SHP77 (cell line): Measurements from ENCODE around the gene CEP120.
"Not testable (repeated sequence)": the region's sequence is repeated elsewhere in the genome, so short reads cannot be mapped to it uniquely, and the experiment has no call there.

Experiments used
- DNase-seq, 2 experiments: peaks; one replicate each; lab custom pipeline; 2025; lab: John Stamatoyannopoulos, UW

Gene CEP120

DNA sequence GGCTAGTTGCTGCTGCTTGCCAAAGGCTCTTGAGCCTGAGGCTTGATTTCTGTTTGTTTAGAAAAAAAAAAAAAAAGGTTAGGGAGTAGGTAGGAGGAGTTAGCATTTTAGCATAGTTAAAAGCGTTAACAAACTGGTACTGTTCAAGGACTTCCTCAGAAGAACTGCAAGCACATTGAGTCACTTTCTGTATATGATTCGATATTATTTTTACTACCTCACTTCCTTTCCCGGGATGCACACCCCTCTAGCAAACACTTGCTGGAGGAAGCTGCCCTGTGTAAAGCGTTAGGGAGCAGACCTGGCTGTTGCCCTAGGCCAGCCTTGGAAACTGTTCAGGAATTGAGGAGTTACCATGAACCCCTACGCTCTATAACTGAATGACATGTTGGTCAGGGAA, 15.7 kb upstream of the CEP120 start:
- no peak for DNase-seq

GRCh38 chr5:123438244-123438643, 15.0 kb upstream of the CEP120 start:
- no peak for DNase-seq

DNA sequence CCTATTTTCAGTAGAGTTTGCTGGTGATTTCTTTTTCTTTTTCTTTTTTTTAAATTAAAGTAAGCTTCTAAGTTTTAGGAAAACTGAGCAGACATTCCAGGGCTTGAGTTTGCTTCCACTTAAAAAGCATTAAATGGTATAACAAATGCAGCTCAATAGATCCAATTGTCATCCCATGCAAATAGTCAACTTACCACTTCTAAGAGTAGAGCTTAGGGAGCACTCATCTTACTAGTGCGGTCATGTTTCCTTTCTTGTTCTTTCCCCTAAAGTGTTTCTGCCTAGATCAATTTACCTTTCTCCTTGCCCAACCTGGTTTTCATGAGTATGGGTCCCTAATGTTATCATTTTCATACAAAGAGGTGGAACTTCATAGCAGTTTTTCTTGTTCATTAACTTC, 13.0 kb upstream of the CEP120 start:
- no peak for DNase-seq

DNA sequence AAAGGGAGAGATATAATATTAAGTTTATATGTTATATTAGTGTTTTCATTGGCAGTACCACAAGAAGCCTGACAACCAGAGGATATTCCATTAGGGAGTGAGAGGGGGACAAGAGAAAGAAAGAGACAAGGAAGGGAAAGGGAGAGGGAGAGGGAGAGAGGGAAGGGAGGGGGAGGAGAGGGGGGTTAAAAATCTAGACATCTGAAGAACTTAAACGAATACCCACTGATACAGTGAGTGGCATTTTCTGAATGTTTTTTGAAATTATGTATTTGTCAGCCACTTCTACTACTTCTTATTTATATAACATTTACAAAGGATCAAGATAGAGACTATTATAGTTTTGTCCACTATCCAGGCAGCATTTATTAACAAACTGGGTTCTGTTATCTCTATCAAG, 11.6 kb upstream of the CEP120 start:
- DNase-seq, result no peak

GRCh38 chr5:123433596-123433995, 10.4 kb upstream of the CEP120 start:
- no peak for DNase-seq

GRCh38 chr5:123430441-123430840, 7.2 kb upstream of the CEP120 start:
- not testable (repeated sequence) for DNase-seq

- no peak for DNase-seq
These were observed 6.8 kb upstream of the CEP120 start for GRCh38 chr5:123429993-123430392.

DNA sequence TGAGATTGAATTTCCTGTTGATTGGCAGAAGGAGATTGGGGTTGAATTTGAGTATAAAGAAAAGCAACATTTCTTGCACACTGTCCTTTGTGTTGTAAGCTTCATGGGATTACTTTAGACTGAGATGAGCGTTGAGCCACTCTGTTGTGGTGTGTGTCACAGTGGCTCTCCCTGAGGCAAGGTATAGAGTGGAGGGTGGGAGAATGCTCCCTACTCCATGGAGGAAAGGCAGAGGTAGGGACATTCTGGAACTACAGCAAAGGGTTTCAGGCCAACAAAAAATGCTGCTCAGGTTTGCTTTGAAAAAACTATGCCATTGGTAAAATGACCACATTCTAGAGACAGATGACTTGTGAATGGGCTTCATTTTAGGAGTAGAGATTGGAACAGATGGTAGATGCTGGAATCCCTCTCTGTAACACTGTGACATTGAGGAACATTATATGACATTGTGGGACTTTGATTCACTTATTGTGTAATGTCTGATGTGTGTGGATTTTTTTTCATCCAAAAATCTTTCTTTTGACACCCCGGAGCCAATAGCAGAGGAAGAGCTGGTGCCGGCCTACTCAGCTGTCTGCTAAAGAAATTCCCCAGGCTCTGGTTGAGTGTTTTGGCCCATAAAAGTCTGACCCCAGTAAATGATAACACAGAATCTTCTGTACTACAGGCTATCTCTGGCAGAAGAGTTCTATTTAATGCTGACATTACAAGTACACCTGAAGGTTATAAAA, 6.2 kb upstream of the CEP120 start:
- DNase-seq, result no peak

- no peak for DNase-seq
These were observed 5.5 kb upstream of the CEP120 start for GRCh38 chr5:123428521-123429220.

DNA sequence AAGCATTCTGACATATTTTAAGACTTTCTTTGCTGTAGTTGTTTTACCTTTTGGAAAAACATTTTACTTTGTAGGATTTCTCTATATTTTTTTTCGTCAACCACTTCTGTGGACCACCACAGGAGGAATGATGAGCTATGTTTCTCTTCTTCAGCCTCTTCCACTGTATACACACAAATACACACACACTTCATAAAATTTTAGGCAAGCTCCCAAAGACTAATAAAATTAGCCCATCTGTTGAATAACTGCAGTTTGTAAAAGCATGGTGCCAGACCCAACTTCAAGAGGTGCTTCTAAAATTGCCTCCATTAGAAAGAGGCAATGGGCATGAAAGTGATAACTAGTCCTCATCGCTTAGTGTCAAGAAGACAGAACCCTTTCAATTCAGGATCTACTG, 4.1 kb upstream of the CEP120 start:
- DNase-seq, result no peak

DNA sequence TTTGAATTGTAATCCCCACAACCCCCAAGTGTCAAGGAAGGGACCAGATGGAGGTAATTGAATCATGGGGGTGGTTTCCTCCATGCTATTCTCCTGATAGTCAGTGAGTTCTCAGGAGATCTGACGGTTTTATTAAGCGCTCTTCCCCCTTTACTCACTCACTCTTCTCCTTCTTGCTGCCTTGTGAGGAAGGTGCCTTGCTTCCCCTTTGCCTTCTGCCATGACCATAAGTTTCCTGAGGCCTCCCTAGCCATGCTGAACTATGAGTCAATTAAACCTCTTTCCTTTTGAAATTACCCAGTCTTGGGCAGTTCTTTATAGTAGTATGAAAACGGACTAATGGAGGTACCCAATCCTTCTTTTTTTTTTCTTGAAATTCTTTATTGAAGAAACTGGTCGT, 2.2 kb upstream of the CEP120 start:
- no peak for DNase-seq

GRCh38 chr5:123422433-123423277, 548 bp downstream of the CEP120 start:
- DNase-seq, result peak; percentile 5 to 6

DNA sequence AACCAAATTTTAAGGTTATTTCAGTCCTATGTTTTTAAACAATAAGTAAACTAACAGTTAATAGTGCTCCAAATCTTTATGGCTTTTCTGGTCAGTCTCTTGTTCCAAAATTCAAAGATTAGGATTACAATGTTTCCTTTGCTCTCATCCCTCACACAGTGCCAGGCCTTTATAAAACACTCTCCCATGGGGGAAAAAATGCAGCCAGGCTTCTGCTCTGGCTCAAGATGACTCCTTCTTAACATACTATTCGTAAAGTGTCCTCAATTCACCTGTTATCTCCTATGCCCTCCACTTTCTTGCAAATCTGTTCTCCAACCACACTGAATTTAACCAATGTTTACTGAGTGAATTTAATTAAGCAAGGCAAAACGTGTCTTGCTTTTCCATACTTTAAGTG, 1.4 kb downstream of the CEP120 start:
- DNase-seq, result no peak

GRCh38 chr5:123414974-123415373, 8.2 kb downstream of the CEP120 start:
- DNase-seq, result no peak

DNA sequence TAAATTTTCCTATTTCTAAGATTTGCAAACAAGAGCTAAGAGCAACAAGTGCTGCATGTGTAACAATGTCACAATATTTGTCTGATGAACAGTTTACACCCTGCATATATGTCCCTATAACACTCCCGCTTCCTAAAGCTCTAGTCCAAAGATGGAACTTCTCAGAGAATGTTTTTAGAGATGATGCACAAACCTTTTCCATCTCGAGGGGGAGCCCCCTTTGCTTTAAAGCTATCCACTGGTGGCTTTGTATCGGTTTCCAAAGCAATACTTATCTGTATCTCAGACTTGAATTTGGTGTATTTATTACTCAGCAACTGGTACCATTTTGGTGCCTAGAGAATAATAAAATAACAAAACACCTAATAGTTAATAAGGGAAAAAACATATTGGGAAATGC, 11.0 kb downstream of the CEP120 start:
- DNase-seq, result no peak

DNA sequence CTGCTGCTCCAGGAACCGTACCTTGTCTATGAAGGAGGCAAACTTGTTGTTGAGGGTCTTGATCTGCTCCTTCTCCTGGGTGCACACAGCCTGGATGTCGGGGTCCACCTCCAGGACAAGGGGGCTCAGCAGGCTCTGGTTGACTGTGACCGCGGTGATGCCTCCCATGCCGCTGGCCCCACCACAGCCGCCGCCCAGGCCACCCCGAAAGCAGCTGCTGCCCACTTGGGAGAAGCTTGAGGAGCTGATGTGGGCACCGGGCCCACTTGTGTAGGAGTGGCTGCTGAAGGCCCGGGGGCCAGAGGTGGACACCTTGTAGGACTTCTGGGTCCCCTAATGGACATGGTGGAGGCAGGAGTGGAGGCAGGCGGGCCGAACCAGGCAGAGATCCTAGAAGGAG, 21.2 kb downstream of the CEP120 start:
- not testable (repeated sequence) for DNase-seq

GRCh38 chr5:123401320-123401719, 21.9 kb downstream of the CEP120 start:
- no peak for DNase-seq

DNA sequence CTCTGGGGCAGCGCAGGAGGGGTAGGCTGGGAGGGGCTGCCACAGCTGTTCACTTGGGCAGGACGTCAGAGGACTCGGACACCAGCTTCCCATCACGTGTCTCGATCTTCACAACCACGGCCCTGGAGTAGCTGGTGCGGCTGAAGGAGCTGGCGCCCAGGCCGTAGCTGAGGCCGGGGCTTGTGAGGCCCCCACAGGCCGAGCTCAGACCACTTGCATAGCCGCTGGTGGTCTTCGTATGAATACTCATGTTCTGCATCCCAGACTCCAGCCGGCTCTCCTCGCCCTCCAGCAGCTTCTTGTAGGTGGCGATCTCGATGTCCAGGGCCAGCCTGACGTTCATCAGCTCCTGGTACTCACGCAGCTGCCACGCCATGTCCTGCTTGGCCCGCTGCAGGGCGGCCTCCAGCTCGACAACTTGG, 22.3 kb downstream of the CEP120 start:
- not testable (repeated sequence) for DNase-seq

DNA sequence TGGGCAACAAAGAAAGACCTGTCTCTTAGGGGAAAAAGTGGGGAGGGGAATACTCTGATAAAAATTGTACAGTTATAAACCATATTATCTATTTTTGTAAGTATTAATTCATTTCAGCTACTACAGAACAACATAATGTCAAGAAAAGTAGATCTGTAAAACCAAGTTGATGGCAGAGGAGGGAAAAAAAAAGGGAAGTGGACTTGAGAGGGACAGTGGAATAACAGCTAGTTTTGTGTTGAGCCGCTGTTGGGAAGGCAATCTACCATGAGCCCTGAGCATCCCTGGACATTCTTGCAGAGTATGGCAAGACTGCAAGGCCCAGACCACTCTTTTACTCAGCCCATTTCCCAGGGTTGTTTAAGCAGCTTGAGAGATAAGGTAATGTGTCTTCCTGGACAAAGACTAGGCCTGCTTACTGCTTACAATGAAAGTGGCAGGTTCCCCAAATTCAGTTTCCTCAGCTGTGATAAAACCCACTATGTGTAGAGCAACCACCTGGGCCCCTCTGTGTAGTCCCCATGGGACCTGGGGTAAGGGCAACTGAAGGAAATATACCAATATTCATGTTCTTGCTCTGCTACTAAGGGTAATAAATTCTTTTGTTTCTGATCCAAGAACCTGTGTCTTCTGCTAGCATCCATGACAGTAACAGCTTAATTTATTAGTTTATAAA, 25.0 kb downstream of the CEP120 start:
- DNase-seq, result no peak

DNA sequence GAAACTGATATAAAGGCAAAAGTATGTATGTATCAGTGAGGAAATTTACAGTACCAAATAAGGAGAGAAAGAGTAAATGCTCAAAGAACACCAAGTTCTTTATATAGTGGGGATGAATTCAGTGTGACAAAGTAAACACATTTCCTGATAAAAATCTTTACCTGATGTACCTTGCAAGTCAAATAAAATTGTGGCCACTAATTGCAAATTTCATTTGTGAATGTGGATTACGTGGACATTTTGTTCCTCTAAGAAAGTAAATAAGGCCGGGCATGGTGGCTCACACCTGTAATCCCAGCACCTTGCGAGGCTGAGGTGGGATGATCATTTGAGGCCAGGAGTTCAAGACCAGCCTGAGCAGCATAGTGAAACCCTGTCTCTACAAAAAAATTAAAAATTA, 25.7 kb downstream of the CEP120 start:
- DNase-seq, result no peak

DNA sequence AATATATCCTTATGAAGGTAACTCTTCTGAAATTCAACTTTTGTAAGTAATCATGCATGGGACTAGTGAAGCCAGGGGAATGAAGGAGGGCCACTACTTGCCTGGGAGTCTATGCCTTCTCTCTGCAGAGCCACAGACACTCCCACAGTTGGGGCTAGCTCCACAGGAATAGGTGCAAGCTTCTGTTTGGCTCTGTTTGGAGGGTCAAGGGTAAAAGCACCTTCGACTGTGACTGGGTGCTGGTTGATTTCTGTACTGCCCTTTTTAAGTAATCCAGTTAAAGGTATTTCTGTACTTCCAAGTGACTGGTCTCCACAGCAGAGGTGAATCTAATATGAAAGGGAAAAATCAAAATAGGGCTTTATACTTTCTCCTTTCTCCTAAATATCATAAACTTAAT, 32.2 kb downstream of the CEP120 start:
- DNase-seq, result no peak

DNA sequence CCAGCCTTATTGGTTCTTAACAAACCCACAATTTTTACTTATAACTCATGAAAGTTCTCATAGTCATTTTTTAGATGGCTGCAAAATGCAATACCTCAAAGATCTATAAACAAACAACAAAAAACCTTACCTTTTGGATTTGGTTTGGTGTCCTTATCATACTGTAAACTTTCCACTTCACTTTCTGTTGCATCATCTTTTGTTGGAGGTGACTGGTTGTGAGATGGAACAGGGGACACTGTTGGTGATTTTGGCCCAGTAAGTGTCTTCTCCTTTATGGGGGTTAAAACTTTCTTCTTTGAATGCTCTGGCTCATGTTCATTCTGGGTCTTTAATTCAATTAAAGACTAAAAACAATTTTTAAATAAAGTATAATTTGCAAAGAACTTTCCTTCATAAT, 33.4 kb downstream of the CEP120 start:
- DNase-seq, result no peak
